Measurements from ENCODE around the gene DCBLD1.

The DCBLD1 gene

DNA sequence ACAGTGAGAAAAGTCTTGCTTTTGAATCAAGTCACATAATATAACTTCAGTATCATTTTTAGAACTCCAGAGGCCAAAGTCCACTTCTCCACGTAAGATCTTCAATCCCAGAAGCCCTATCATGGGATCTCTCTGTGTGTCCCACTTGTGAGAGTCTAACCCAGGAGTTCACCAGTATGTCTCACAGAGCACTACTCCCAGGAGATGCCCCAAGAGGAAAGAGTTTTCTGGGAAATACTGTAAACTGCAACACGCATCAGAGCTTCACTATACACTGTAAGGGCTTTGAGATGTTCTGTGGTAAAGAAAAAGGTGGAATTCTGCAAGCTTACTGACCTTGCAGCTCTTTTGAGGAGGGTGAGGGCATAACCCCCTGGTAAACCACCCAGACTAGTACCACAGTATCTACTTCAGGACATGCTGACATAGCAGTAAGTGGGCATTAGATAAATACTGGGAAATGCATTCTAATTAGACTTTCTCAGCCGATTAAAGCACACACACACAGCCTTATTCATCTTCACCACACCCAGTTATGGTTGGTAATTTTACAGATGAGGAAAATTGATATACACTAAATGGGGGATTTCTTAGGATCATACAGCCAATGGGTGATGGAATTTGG, 12.3 kb downstream of the DCBLD1 start:
- Histone ChIP-seq H2BK15ac (ENCODE audit: low read length) (no peak overlapping the region), H3K9me3 (replicated peaks in 1 of 2; ENCODE audit: control insufficient read depth in 2 of 2, insufficient read depth in 1 of 2, low read depth in 1 of 2, low read length in 2 of 2) (no peaks in the 10 kb centered on the region), H3K23ac (ENCODE audit: low read depth, low read length, poor library complexity) (no peak overlapping the region), H3K4me3 (ENCODE audit: low read length in 2 of 2) (no peak overlapping the region), H2AFZ (ENCODE audit: low read length) (no peak overlapping the region), H4K8ac (ENCODE audit: low read depth, low read length) (no peak overlapping the region), H3K27me3 (ENCODE audit: control insufficient read depth in 3 of 3, insufficient read depth in 3 of 3, low read depth in 1 of 3, low read length in 3 of 3) (no peaks in the 10 kb centered on the region), H3K14ac (ENCODE audit: low read length) (no peak overlapping the region), H3K4me2 (ENCODE audit: insufficient read depth, low read length, poor library complexity, severe bottlenecking) (no peak overlapping the region), H3K36me3 (replicated peaks in 1 of 2; ENCODE audit: control insufficient read depth in 2 of 2, insufficient read depth in 2 of 2, low read length in 2 of 2) (no peaks in the 10 kb centered on the region), H2BK12ac (ENCODE audit: low read length) (no peak overlapping the region), H3K9ac (ENCODE audit: low read depth, low read length, poor library complexity) (no peak overlapping the region), H4K91ac (ENCODE audit: low read depth, low read length, poor library complexity) (no peak overlapping the region), H2AK5ac (ENCODE audit: low read depth, low read length) (no peak overlapping the region), H3K79me1 (ENCODE audit: low read depth, low read length) (no peaks in the 10 kb centered on the region), H3K4me1 (ENCODE audit: control insufficient read depth in 2 of 2, insufficient read depth in 1 of 2, low read depth in 1 of 2, low read length in 2 of 2) (peaks cover 0 to 3% of the 10 kb centered on the region in 2 donors), H3K4ac (ENCODE audit: low read length) (no peak overlapping the region), H3K27ac (replicated peaks; ENCODE audit: low read length) (no peak overlapping the region), H3K18ac (ENCODE audit: low read length) (no peak overlapping the region), H2BK5ac (ENCODE audit: low read length) (no peak overlapping the region), H2BK120ac (ENCODE audit: low read depth, low read length) (no peak overlapping the region)
- no CpG with 5 or more reads among the region's 3 CpGs for WGBS, 2 donors (ENCODE audit: extremely low coverage in 2 of 2, insufficient read length in 2 of 2, insufficient replicate concordance in 1 of 2)
- DNase-seq (ENCODE audit: low spot score), result no peak

DNA sequence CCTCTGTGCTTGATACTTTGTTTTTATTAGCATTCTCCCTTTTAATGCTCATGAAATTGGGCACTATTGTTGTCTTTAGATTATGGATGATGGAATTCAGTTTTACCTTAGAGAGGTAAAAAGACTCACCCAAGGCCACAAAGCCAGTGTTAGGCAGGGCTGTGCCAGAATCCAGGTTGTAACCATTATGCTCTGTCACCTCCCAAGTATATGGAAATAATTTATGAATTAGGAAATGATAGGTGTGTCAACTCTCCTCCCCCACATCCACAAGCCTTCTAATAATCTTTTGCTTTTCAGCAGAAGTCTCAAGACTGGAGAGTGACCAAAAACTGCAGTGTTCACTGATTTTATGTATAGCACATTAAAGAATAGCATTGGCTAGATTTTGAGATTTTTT, 13.0 kb downstream of the DCBLD1 start:
- Histone ChIP-seq H2BK12ac (ENCODE audit: low read length) (no peak overlapping the region), H3K27ac (replicated peaks; ENCODE audit: low read length) (no peak overlapping the region), H3K4me1 (ENCODE audit: control insufficient read depth in 2 of 2, insufficient read depth in 1 of 2, low read depth in 1 of 2, low read length in 2 of 2) (peaks cover 0 to 3% of the 10 kb centered on the region in 2 donors)

GRCh38 chr6:117495869-117496268, 13.4 kb downstream of the DCBLD1 start:
- H3K18ac ChIP-seq (ENCODE audit: low read length), result no peak overlapping the region
- no peak overlapping the region for H3K27ac ChIP-seq (replicated peaks; ENCODE audit: low read length)
- H3K4me3 ChIP-seq (ENCODE audit: low read length in 2 of 2), result no peak overlapping the region
- H3K4ac ChIP-seq (ENCODE audit: low read length), result no peak overlapping the region
- no peak overlapping the region for H2BK12ac ChIP-seq (ENCODE audit: low read length)
- no peaks in the 10 kb centered on the region for H3K36me3 ChIP-seq (replicated peaks in 1 of 2; ENCODE audit: control insufficient read depth in 2 of 2, insufficient read depth in 2 of 2, low read length in 2 of 2)
- H4K91ac ChIP-seq (ENCODE audit: low read depth, low read length, poor library complexity), result no peak overlapping the region
- H3K27me3 ChIP-seq (ENCODE audit: control insufficient read depth in 3 of 3, insufficient read depth in 3 of 3, low read depth in 1 of 3, low read length in 3 of 3), result no peaks in the 10 kb centered on the region
- no peak overlapping the region for H4K8ac ChIP-seq (ENCODE audit: low read depth, low read length)
- no peak overlapping the region for H2AK5ac ChIP-seq (ENCODE audit: low read depth, low read length)
- H3K23ac ChIP-seq (ENCODE audit: low read depth, low read length, poor library complexity), result no peak overlapping the region
- no CpG with 5 or more reads among the region's 2 CpGs for WGBS, 2 donors (ENCODE audit: extremely low coverage in 2 of 2, insufficient read length in 2 of 2, insufficient replicate concordance in 1 of 2)
- no peak overlapping the region for H2AFZ ChIP-seq (ENCODE audit: low read length)
- no peaks in the 10 kb centered on the region for H3K9me3 ChIP-seq (replicated peaks in 1 of 2; ENCODE audit: control insufficient read depth in 2 of 2, insufficient read depth in 1 of 2, low read depth in 1 of 2, low read length in 2 of 2)
- no peak overlapping the region for H2BK5ac ChIP-seq (ENCODE audit: low read length)
- no peak overlapping the region for H2BK15ac ChIP-seq (ENCODE audit: low read length)
- no peak overlapping the region for H3K9ac ChIP-seq (ENCODE audit: low read depth, low read length, poor library complexity)
- no peaks in the 10 kb centered on the region for H3K79me1 ChIP-seq (ENCODE audit: low read depth, low read length)
- DNase-seq (ENCODE audit: low spot score), result no peak
- H3K4me1 ChIP-seq (ENCODE audit: control insufficient read depth in 2 of 2, insufficient read depth in 1 of 2, low read depth in 1 of 2, low read length in 2 of 2), result peaks cover 0 to 3% of the 10 kb centered on the region in 2 donors
- H3K14ac ChIP-seq (ENCODE audit: low read length), result no peak overlapping the region
- H3K4me2 ChIP-seq (ENCODE audit: insufficient read depth, low read length, poor library complexity, severe bottlenecking), result no peak overlapping the region
- H2BK120ac ChIP-seq (ENCODE audit: low read depth, low read length), result no peak overlapping the region

More for the DNA sequence above, 13.0 kb downstream of the DCBLD1 start:
- Histone ChIP-seq H3K4me2 (ENCODE audit: insufficient read depth, low read length, poor library complexity, severe bottlenecking) (no peak overlapping the region), H2BK120ac (ENCODE audit: low read depth, low read length) (no peak overlapping the region), H4K8ac (ENCODE audit: low read depth, low read length) (no peak overlapping the region), H3K9me3 (replicated peaks in 1 of 2; ENCODE audit: control insufficient read depth in 2 of 2, insufficient read depth in 1 of 2, low read depth in 1 of 2, low read length in 2 of 2) (no peaks in the 10 kb centered on the region), H3K27me3 (ENCODE audit: control insufficient read depth in 3 of 3, insufficient read depth in 3 of 3, low read depth in 1 of 3, low read length in 3 of 3) (no peaks in the 10 kb centered on the region), H3K18ac (ENCODE audit: low read length) (no peak overlapping the region), H3K4me3 (ENCODE audit: low read length in 2 of 2) (no peak overlapping the region), H2BK15ac (ENCODE audit: low read length) (no peak overlapping the region), H2AK5ac (ENCODE audit: low read depth, low read length) (no peak overlapping the region), H3K23ac (ENCODE audit: low read depth, low read length, poor library complexity) (no peak overlapping the region), H2AFZ (ENCODE audit: low read length) (no peak overlapping the region), H2BK5ac (ENCODE audit: low read length) (no peak overlapping the region), H3K14ac (ENCODE audit: low read length) (no peak overlapping the region), H3K79me1 (ENCODE audit: low read depth, low read length) (no peaks in the 10 kb centered on the region), H3K4ac (ENCODE audit: low read length) (no peak overlapping the region), H3K36me3 (replicated peaks in 1 of 2; ENCODE audit: control insufficient read depth in 2 of 2, insufficient read depth in 2 of 2, low read length in 2 of 2) (no peaks in the 10 kb centered on the region), H4K91ac (ENCODE audit: low read depth, low read length, poor library complexity) (no peak overlapping the region), H3K9ac (ENCODE audit: low read depth, low read length, poor library complexity) (no peak overlapping the region)
- DNase-seq (ENCODE audit: low spot score), result no peak

DNA sequence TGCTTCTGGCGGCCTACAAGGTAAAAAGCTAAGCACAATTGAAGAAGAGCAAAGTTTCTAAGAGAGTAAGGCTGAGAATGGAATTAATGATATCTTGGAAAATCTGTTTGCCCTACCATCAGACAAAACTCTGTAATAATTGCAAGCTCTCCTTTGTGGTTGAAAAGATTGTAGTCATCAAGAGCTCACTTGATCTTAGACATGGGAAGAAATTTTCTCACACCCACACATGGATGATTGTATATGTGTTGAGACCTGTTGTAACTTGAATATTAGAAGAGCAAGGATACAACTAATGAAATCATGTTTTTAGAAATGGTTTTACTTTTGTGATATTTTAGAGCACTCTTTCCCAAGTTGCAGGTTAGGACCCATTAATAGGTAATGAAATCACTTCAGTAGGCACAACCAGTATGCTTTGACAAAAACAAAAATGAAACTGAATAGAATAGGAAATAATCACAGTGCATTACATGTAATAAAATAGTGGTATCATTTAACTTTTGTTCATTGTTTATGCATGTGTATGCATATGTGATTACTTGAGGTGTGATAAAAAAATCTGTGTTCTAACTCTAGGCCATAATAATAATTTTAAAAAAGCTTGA, 14.0 kb downstream of the DCBLD1 start:
- H3K14ac ChIP-seq (ENCODE audit: low read length), result no peak overlapping the region
- no peaks in the 10 kb centered on the region for H3K36me3 ChIP-seq (replicated peaks in 1 of 2; ENCODE audit: control insufficient read depth in 2 of 2, insufficient read depth in 2 of 2, low read length in 2 of 2)
- H2AK5ac ChIP-seq (ENCODE audit: low read depth, low read length), result no peak overlapping the region
- no peak overlapping the region for H2BK12ac ChIP-seq (ENCODE audit: low read length)
- no peak overlapping the region for H2BK5ac ChIP-seq (ENCODE audit: low read length)
- H4K91ac ChIP-seq (ENCODE audit: low read depth, low read length, poor library complexity), result no peak overlapping the region
- H3K9ac ChIP-seq (ENCODE audit: low read depth, low read length, poor library complexity), result no peak overlapping the region
- H3K23ac ChIP-seq (ENCODE audit: low read depth, low read length, poor library complexity), result no peak overlapping the region
- no peak for DNase-seq (ENCODE audit: low spot score)
- no peaks in the 10 kb centered on the region for H3K27me3 ChIP-seq (ENCODE audit: control insufficient read depth in 3 of 3, insufficient read depth in 3 of 3, low read depth in 1 of 3, low read length in 3 of 3)
- no peak overlapping the region for H3K4ac ChIP-seq (ENCODE audit: low read length)
- no peak overlapping the region for H3K27ac ChIP-seq (replicated peaks; ENCODE audit: low read length)
- no CpG with 5 or more reads among the region's 1 CpG for WGBS, 2 donors (ENCODE audit: extremely low coverage in 2 of 2, insufficient read length in 2 of 2, insufficient replicate concordance in 1 of 2)
- H2BK120ac ChIP-seq (ENCODE audit: low read depth, low read length), result no peak overlapping the region
- H3K79me1 ChIP-seq (ENCODE audit: low read depth, low read length), result no peaks in the 10 kb centered on the region
- no peak overlapping the region for H3K4me2 ChIP-seq (ENCODE audit: insufficient read depth, low read length, poor library complexity, severe bottlenecking)
- no peak overlapping the region for H4K8ac ChIP-seq (ENCODE audit: low read depth, low read length)
- H2BK15ac ChIP-seq (ENCODE audit: low read length), result no peak overlapping the region
- no peaks in the 10 kb centered on the region for H3K9me3 ChIP-seq (replicated peaks in 1 of 2; ENCODE audit: control insufficient read depth in 2 of 2, insufficient read depth in 1 of 2, low read depth in 1 of 2, low read length in 2 of 2)
- H2AFZ ChIP-seq (ENCODE audit: low read length), result no peak overlapping the region
- H3K4me3 ChIP-seq (ENCODE audit: low read length in 2 of 2), result no peak overlapping the region
- peaks cover 0 to 3% of the 10 kb centered on the region in 2 donors for H3K4me1 ChIP-seq (ENCODE audit: control insufficient read depth in 2 of 2, insufficient read depth in 1 of 2, low read depth in 1 of 2, low read length in 2 of 2)
- H3K18ac ChIP-seq (ENCODE audit: low read length), result no peak overlapping the region
